ENCODE results near the gene GKN1.

DNA sequence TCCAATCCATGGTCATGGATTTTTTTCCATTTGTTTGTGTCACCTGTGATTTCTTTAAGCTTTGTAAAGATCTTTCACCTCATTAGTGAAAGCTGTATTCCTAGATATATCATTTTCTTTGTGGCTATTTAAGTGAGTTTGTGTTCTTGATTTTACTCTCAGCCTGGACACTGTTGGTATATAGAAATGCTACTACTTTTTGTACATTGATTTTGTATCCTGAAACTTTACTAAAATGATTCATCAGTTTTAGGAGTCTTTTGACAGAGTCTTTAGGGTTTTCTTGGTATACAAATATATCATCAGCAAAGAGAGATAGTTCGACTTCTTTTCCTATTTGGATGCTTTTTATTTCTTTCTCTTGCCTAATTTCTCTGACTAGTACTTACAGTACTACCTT lies 34.1 kb upstream of the GKN1 start:
- TF ChIP-seq, protein P1, sequence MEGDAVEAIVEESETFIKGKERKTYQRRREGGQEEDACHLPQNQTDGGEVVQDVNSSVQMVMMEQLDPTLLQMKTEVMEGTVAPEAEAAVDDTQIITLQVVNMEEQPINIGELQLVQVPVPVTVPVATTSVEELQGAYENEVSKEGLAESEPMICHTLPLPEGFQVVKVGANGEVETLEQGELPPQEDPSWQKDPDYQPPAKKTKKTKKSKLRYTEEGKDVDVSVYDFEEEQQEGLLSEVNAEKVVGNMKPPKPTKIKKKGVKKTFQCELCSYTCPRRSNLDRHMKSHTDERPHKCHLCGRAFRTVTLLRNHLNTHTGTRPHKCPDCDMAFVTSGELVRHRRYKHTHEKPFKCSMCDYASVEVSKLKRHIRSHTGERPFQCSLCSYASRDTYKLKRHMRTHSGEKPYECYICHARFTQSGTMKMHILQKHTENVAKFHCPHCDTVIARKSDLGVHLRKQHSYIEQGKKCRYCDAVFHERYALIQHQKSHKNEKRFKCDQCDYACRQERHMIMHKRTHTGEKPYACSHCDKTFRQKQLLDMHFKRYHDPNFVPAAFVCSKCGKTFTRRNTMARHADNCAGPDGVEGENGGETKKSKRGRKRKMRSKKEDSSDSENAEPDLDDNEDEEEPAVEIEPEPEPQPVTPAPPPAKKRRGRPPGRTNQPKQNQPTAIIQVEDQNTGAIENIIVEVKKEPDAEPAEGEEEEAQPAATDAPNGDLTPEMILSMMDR (IDR thresholded peaks at IDR 0.05): no peak
- TF ChIP-seq EP300 (IDR thresholded peaks at IDR 0.05) (no peak), POLR2A (IDR thresholded peaks at IDR 0.05) (no peak)
